HepG2 (cell line): Measurements from ENCODE around the gene NFE2L2. TPM values are rescaled to one million over a fixed set of nuclear protein-coding genes. Genes with fewer than 3 reads are reported as not detected.

Experiments
- ATF2 ChIP-seq: sonication (generic); formaldehyde crosslinking; IDR thresholded peaks from 2 replicates; pipeline ENCODE4 v1.4.0; 2020; ENCODE audit warnings: missing genetic modification reagents
- BCL6 ChIP-seq: IDR thresholded peaks from 2 replicates; pipeline ENCODE4 v1.6.1; 2016; ENCODE audit warnings: missing genetic modification reagents, missing compliant biosample characterization
- CEBPB ChIP-seq: IDR thresholded peaks from 2 replicates; pipeline ENCODE4 v1.6.1; 2011; ENCODE audit warnings: low read depth, low read length, improper control_type of control experiment, borderline replicate concordance
- CEBPG ChIP-seq: IDR thresholded peaks from 2 replicates; pipeline ENCODE4 v1.6.1; 2016
- DBP ChIP-seq: sonication (generic); formaldehyde crosslinking; IDR thresholded peaks from 2 replicates; pipeline ENCODE4 v1.4.0; 2020; ENCODE audit warnings: missing genetic modification reagents; ENCODE audit errors: not compliant biosample characterization
- DNMT3B ChIP-seq: conservative IDR thresholded peaks from 2 replicates; pipeline ENCODE4 v1.6.1; 2016; ENCODE audit warnings: missing biosample characterization, control low read depth
- ELF3 ChIP-seq: IDR thresholded peaks from 2 replicates; pipeline ENCODE4 v1.6.1; 2016; ENCODE audit warnings: missing genetic modification reagents, missing compliant biosample characterization
- FOXP4 ChIP-seq: sonication (generic); formaldehyde crosslinking; IDR thresholded peaks from 2 replicates; pipeline ENCODE4 v1.4.0; 2020; ENCODE audit warnings: missing genetic modification reagents
- GABPB1 ChIP-seq: IDR thresholded peaks from 2 replicates; pipeline ENCODE4 v1.6.1; 2016; ENCODE audit warnings: mild to moderate bottlenecking, missing genetic modification reagents, moderate library complexity, missing compliant biosample characterization
- GATAD1 ChIP-seq: IDR thresholded peaks from 2 replicates; pipeline ENCODE4 v1.6.1; 2016; ENCODE audit warnings: missing genetic modification reagents, missing compliant biosample characterization
- HMGXB4 ChIP-seq, 2 experiments: sonication (generic) in 1 of 2; formaldehyde crosslinking in 1 of 2; IDR thresholded peaks; 2 replicates each; pipeline versions ENCODE4 v1.4.0 to v1.6.1; 2018 to 2020; ENCODE audit warnings: missing genetic modification reagents in 2 of 2, borderline replicate concordance in 1 of 2, low read depth in 1 of 2, mild to moderate bottlenecking in 1 of 2, missing biosample characterization in 1 of 2
- KAT8 ChIP-seq: IDR thresholded peaks from 2 replicates; pipeline ENCODE4 v1.6.1; 2016; ENCODE audit warnings: missing genetic modification reagents, missing compliant biosample characterization
- LCORL ChIP-seq, 2 experiments: fragments of 450-650 bp in 1 of 2; sonication (generic) in 1 of 2; formaldehyde crosslinking in 1 of 2; IDR thresholded peaks; 2 replicates each; pipeline versions ENCODE4 v1.5.0 to v1.6.1; 2017 to 2020; ENCODE audit warnings: antibody characterized with exemption in 1 of 2, missing genetic modification reagents in 1 of 2
- PLRG1 ChIP-seq: fragments of 450-650 bp; conservative IDR thresholded peaks from 2 replicates; pipeline ENCODE4 v1.6.1; 2016
- SAP130 ChIP-seq: IDR thresholded peaks from 2 replicates; pipeline ENCODE4 v1.6.1; 2016; ENCODE audit warnings: low read depth
- SIX1 ChIP-seq: sonication (generic); formaldehyde crosslinking; IDR thresholded peaks from 2 replicates; pipeline ENCODE4 v1.4.0; 2020; ENCODE audit warnings: missing genetic modification reagents, borderline replicate concordance
- ZGPAT ChIP-seq: IDR thresholded peaks from 2 replicates; pipeline ENCODE4 v1.6.1; 2016; ENCODE audit warnings: mild to moderate bottlenecking
- ZMYM3 ChIP-seq: sonication (generic); formaldehyde crosslinking; IDR thresholded peaks from 2 replicates; pipeline ENCODE4 v1.5.1; 2020; ENCODE audit warnings: mild to moderate bottlenecking, missing genetic modification reagents
- ZNF317 ChIP-seq: sonication (generic); formaldehyde crosslinking; IDR thresholded peaks from 2 replicates; pipeline ENCODE4 v1.5.0; 2020; ENCODE audit warnings: mild to moderate bottlenecking, missing genetic modification reagents
- ZNF460 ChIP-seq: sonication (generic); formaldehyde crosslinking; IDR thresholded peaks from 2 replicates; pipeline ENCODE4 v1.5.1; 2020; ENCODE audit warnings: missing genetic modification reagents, mild to moderate bottlenecking, borderline replicate concordance
- ZNF878 ChIP-seq: sonication (generic); formaldehyde crosslinking; IDR thresholded peaks from 2 replicates; pipeline ENCODE4 v1.8.1; 2023; ENCODE audit warnings: mild to moderate bottlenecking, missing genetic modification reagents, moderate library complexity
- ZSCAN9 ChIP-seq: IDR thresholded peaks from 2 replicates; pipeline ENCODE4 v1.6.1; 2016; ENCODE audit warnings: borderline replicate concordance
- polyA plus RNA-seq, 8 experiments: library from polyadenylated mRNA; depleted of rRNA in 3 of 8; stranded (reverse) in 7 of 8; unstranded in 1 of 8; fragments of >200 nt; fragmentation: Illumina TruSeq in 4 of 8; extraction: Trizol in 4 of 8; gene quantifications; 2 replicates each; pipeline versions ENCODE4 v1.2.1 to v1.2.3, GENCODE V29; 2011 to 2016; ENCODE audit warnings: low read depth in 4 of 8, missing spikeins in 1 of 8, mixed read lengths in 1 of 8; ENCODE audit not compliant: insufficient read depth in 1 of 8
- total RNA-seq, 5 experiments: library from RNA; depleted of rRNA; stranded (reverse); fragments of >200 nt; fragmentation: Illumina TruSeq; extraction: Trizol; gene quantifications; 2 replicates each; pipeline ENCODE4 v1.2.3, GENCODE V29; 2016; ENCODE audit warnings: low read depth in 1 of 5

Gene NFE2L2
- total and polyA plus RNA-seq, 2 of the 13 experiments (the other 11 are each of a cell fraction or from before 2014, with no cell fraction given) = 84.6 to 215 TPM

- TF ChIP-seq ZNF460 (CRISPR knock-in tag) = no peak
- TF ChIP-seq ZGPAT (CRISPR knock-in tag) = peak; percentile 88
- peak; percentile 79 for TF ChIP-seq SAP130 (CRISPR knock-in tag)
- TF ChIP-seq LCORL (IDR thresholded peaks at IDR 0.05) = peak; percentile 27; the same call in 1 of the 2 replicates
- peak; percentile 36; the same call in 1 of the 2 replicates for TF ChIP-seq LCORL (CRISPR knock-in tag; IDR thresholded peaks at IDR 0.05)
- TF ChIP-seq HMGXB4 (CRISPR knock-in tag; IDR thresholded peaks at IDR 0.05; ENCODE audit: borderline replicate concordance in 1 of 2, low read depth in 1 of 2) = peak in 1 of 2 experiments; percentile 23; a peak in 1 of 4 replicates
- peak; percentile 47; the same call in 1 of the 2 replicates for TF ChIP-seq GATAD1
- peak; percentile 95 for TF ChIP-seq ELF3 (CRISPR knock-in tag)
- 0 out of 2 replicates have a peak, but pooled peaks have one; percentile 31 for TF ChIP-seq ZNF878 (CRISPR knock-in tag)
- TF ChIP-seq FOXP4 = peak; percentile 16; the same call in 1 of the 2 replicates
- TF ChIP-seq GABPB1 (CRISPR knock-in tag) = peak; percentile 7; the same call in 1 of the 2 replicates
- TF ChIP-seq ZMYM3 (CRISPR knock-in tag) = no peak
- TF ChIP-seq ZSCAN9 (CRISPR knock-in tag) = peak; percentile 85
- peak; percentile 97; the same call in 1 of the 2 replicates for TF ChIP-seq SIX1 (CRISPR knock-in tag)
- peak; percentile 30; the same call in 1 of the 2 replicates for TF ChIP-seq CEBPB
- TF ChIP-seq KAT8 (CRISPR knock-in tag) = peak; percentile 66; the same call in 1 of the 2 replicates
- peak; percentile 46; the same call in 1 of the 2 replicates for TF ChIP-seq BCL6
- TF ChIP-seq ZNF317 (CRISPR knock-in tag) = 0 out of 2 replicates have a peak, but pooled peaks have one; percentile 20
- peak; percentile 71 for TF ChIP-seq CEBPG (CRISPR knock-in tag)
- TF ChIP-seq DNMT3B (CRISPR knock-in tag) = peak; percentile 82; the same call in 1 of the 2 replicates
- peak; percentile 12 for TF ChIP-seq DBP (CRISPR knock-in tag)
- TF ChIP-seq PLRG1 = no peak
- TF ChIP-seq ATF2 (CRISPR knock-in tag) = peak; percentile 31; the same call in 1 of the 2 replicates
These were observed 22.2 kb downstream of the NFE2L2 start (continued) for GRCh38 chr2:177242121-177242987.
